ENCODE results near the gene EOLA1. TPM values are rescaled to one million over a fixed set of nuclear protein-coding genes. Genes with fewer than 3 reads are reported as not detected.
"Not testable (repeated sequence)": the region's sequence is repeated elsewhere in the genome, so short reads cannot be mapped to it uniquely, and the experiment has no call there.

EOLA1 gene
- polyA plus RNA-seq, 2 donors: 11.1 to 13.0 TPM

GRCh38 chrX:149522916-149523315 is 17.9 kb upstream of the EOLA1 start:
- H3K36me3 ChIP-seq (ENCODE audit: control insufficient read depth in 2 of 2, insufficient read depth in 2 of 2, low read length in 1 of 2): no peaks in the 10 kb centered on the region
- H3K27ac ChIP-seq (ENCODE audit: low read depth in 2 of 2, low read length in 1 of 2): no peak overlapping the region
- no peaks in the 10 kb centered on the region for H3K4me1 ChIP-seq (ENCODE audit: control insufficient read depth in 2 of 2, insufficient read depth in 2 of 2, low read length in 1 of 2)
- WGBS, 2 donors: 55 to 79% methylated on average over 2 of the region's 2 CpGs
- no peaks in the 10 kb centered on the region for H3K9me3 ChIP-seq (ENCODE audit: control insufficient read depth in 2 of 2, insufficient read depth in 1 of 2, low read depth in 1 of 2, low read length in 1 of 2)
- H3K27me3 ChIP-seq (ENCODE audit: control insufficient read depth in 1 of 2, insufficient read depth in 2 of 2, low read length in 2 of 2): peaks cover 0 to 4% of the 10 kb centered on the region in 2 donors
- H3K4me3 ChIP-seq (ENCODE audit: low read depth in 1 of 2, low read length in 2 of 2): no peak overlapping the region

- H3K36me3 ChIP-seq (ENCODE audit: control insufficient read depth in 2 of 2, insufficient read depth in 2 of 2, low read length in 1 of 2); H3K9me3 ChIP-seq (ENCODE audit: control insufficient read depth in 2 of 2, insufficient read depth in 1 of 2, low read depth in 1 of 2, low read length in 1 of 2); H3K4me1 ChIP-seq (ENCODE audit: control insufficient read depth in 2 of 2, insufficient read depth in 2 of 2, low read length in 1 of 2); H3K27ac ChIP-seq (ENCODE audit: low read depth in 2 of 2, low read length in 1 of 2); H3K4me3 ChIP-seq (ENCODE audit: low read depth in 1 of 2, low read length in 2 of 2); H3K27me3 ChIP-seq (ENCODE audit: control insufficient read depth in 1 of 2, insufficient read depth in 2 of 2, low read length in 2 of 2): not testable (repeated sequence)
- 6 to 56% methylated on average over 3 to 6 of the region's 10 CpGs for WGBS, 2 donors
Observed at GRCh38 chrX:149525389-149525788, 15.4 kb upstream of the EOLA1 start.

GRCh38 chrX:149525903-149526302 is 14.9 kb upstream of the EOLA1 start:
- H3K9me3 ChIP-seq (ENCODE audit: control insufficient read depth in 2 of 2, insufficient read depth in 1 of 2, low read depth in 1 of 2, low read length in 1 of 2); H3K27ac ChIP-seq (ENCODE audit: low read depth in 2 of 2, low read length in 1 of 2); H3K36me3 ChIP-seq (ENCODE audit: control insufficient read depth in 2 of 2, insufficient read depth in 2 of 2, low read length in 1 of 2); H3K4me1 ChIP-seq (ENCODE audit: control insufficient read depth in 2 of 2, insufficient read depth in 2 of 2, low read length in 1 of 2); H3K27me3 ChIP-seq (ENCODE audit: control insufficient read depth in 1 of 2, insufficient read depth in 2 of 2, low read length in 2 of 2); H3K4me3 ChIP-seq (ENCODE audit: low read depth in 1 of 2, low read length in 2 of 2): not testable (repeated sequence)
- whole genome bisulfite sequencing, 2 donors: 28 to 63% methylated on average over 5 of the region's 5 CpGs

GRCh38 chrX:149526318-149527033 is 14.3 kb upstream of the EOLA1 start:
- H3K4me3 ChIP-seq (ENCODE audit: low read depth in 1 of 2, low read length in 2 of 2); H3K4me1 ChIP-seq (ENCODE audit: control insufficient read depth in 2 of 2, insufficient read depth in 2 of 2, low read length in 1 of 2); H3K9me3 ChIP-seq (ENCODE audit: control insufficient read depth in 2 of 2, insufficient read depth in 1 of 2, low read depth in 1 of 2, low read length in 1 of 2); H3K27me3 ChIP-seq (ENCODE audit: control insufficient read depth in 1 of 2, insufficient read depth in 2 of 2, low read length in 2 of 2); H3K36me3 ChIP-seq (ENCODE audit: control insufficient read depth in 2 of 2, insufficient read depth in 2 of 2, low read length in 1 of 2): not testable (repeated sequence)
- peak overlapping the region; percentile 21 to 68 for H3K27ac ChIP-seq (ENCODE audit: low read depth in 2 of 2, low read length in 1 of 2)
- WGBS, 2 donors: 60 to 73% methylated on average over 8 to 9 of the region's 13 CpGs

GRCh38 chrX:149527705-149528104 is 13.1 kb upstream of the EOLA1 start:
- H3K4me1 ChIP-seq (ENCODE audit: control insufficient read depth in 2 of 2, insufficient read depth in 2 of 2, low read length in 1 of 2): no peaks in the 10 kb centered on the region
- H3K27me3 ChIP-seq (ENCODE audit: control insufficient read depth in 1 of 2, insufficient read depth in 2 of 2, low read length in 2 of 2): peaks cover 0 to 4% of the 10 kb centered on the region in 2 donors
- no peak overlapping the region for H3K4me3 ChIP-seq (ENCODE audit: low read depth in 1 of 2, low read length in 2 of 2)
- no peak overlapping the region for H3K27ac ChIP-seq (ENCODE audit: low read depth in 2 of 2, low read length in 1 of 2)
- WGBS, 2 donors: 38 to 58% methylated on average over 1 of the region's 1 CpG
- H3K36me3 ChIP-seq (ENCODE audit: control insufficient read depth in 2 of 2, insufficient read depth in 2 of 2, low read length in 1 of 2): no peaks in the 10 kb centered on the region
- H3K9me3 ChIP-seq (ENCODE audit: control insufficient read depth in 2 of 2, insufficient read depth in 1 of 2, low read depth in 1 of 2, low read length in 1 of 2): no peaks in the 10 kb centered on the region

GRCh38 chrX:149528381-149528780 is 12.4 kb upstream of the EOLA1 start:
- Histone ChIP-seq H3K9me3 (ENCODE audit: control insufficient read depth in 2 of 2, insufficient read depth in 1 of 2, low read depth in 1 of 2, low read length in 1 of 2) (no peaks in the 10 kb centered on the region), H3K4me1 (ENCODE audit: control insufficient read depth in 2 of 2, insufficient read depth in 2 of 2, low read length in 1 of 2) (no peaks in the 10 kb centered on the region), H3K4me3 (ENCODE audit: low read depth in 1 of 2, low read length in 2 of 2) (no peak overlapping the region), H3K27me3 (ENCODE audit: control insufficient read depth in 1 of 2, insufficient read depth in 2 of 2, low read length in 2 of 2) (no peaks in the 10 kb centered on the region), H3K27ac (ENCODE audit: low read depth in 2 of 2, low read length in 1 of 2) (no peak overlapping the region), H3K36me3 (ENCODE audit: control insufficient read depth in 2 of 2, insufficient read depth in 2 of 2, low read length in 1 of 2) (no peaks in the 10 kb centered on the region)
- WGBS, 2 donors: 52 to 78% methylated on average over 1 of the region's 1 CpG

GRCh38 chrX:149531599-149531998 is 9.2 kb upstream of the EOLA1 start:
- Histone ChIP-seq H3K27ac (ENCODE audit: low read depth in 2 of 2, low read length in 1 of 2) (no peak overlapping the region), H3K4me3 (ENCODE audit: low read depth in 1 of 2, low read length in 2 of 2) (no peak overlapping the region), H3K9me3 (ENCODE audit: control insufficient read depth in 2 of 2, insufficient read depth in 1 of 2, low read depth in 1 of 2, low read length in 1 of 2) (no peaks in the 10 kb centered on the region), H3K4me1 (ENCODE audit: control insufficient read depth in 2 of 2, insufficient read depth in 2 of 2, low read length in 1 of 2) (no peaks in the 10 kb centered on the region), H3K36me3 (ENCODE audit: control insufficient read depth in 2 of 2, insufficient read depth in 2 of 2, low read length in 1 of 2) (no peaks in the 10 kb centered on the region), H3K27me3 (ENCODE audit: control insufficient read depth in 1 of 2, insufficient read depth in 2 of 2, low read length in 2 of 2) (no peaks in the 10 kb centered on the region)
- WGBS, 2 donors: 74 to 82% methylated on average over 2 of the region's 2 CpGs

- not testable (repeated sequence) for H3K36me3 ChIP-seq (ENCODE audit: control insufficient read depth in 2 of 2, insufficient read depth in 2 of 2, low read length in 1 of 2); H3K9me3 ChIP-seq (ENCODE audit: control insufficient read depth in 2 of 2, insufficient read depth in 1 of 2, low read depth in 1 of 2, low read length in 1 of 2); H3K4me3 ChIP-seq (ENCODE audit: low read depth in 1 of 2, low read length in 2 of 2); H3K27me3 ChIP-seq (ENCODE audit: control insufficient read depth in 1 of 2, insufficient read depth in 2 of 2, low read length in 2 of 2); H3K27ac ChIP-seq (ENCODE audit: low read depth in 2 of 2, low read length in 1 of 2); H3K4me1 ChIP-seq (ENCODE audit: control insufficient read depth in 2 of 2, insufficient read depth in 2 of 2, low read length in 1 of 2)
- WGBS, 2 donors: no CpG with 5 or more reads among the region's 3 CpGs
Observed at GRCh38 chrX:149532868-149533267, 7.9 kb upstream of the EOLA1 start.

- not testable (repeated sequence) for H3K4me1 ChIP-seq (ENCODE audit: control insufficient read depth in 2 of 2, insufficient read depth in 2 of 2, low read length in 1 of 2); H3K27ac ChIP-seq (ENCODE audit: low read depth in 2 of 2, low read length in 1 of 2); H3K9me3 ChIP-seq (ENCODE audit: control insufficient read depth in 2 of 2, insufficient read depth in 1 of 2, low read depth in 1 of 2, low read length in 1 of 2); H3K27me3 ChIP-seq (ENCODE audit: control insufficient read depth in 1 of 2, insufficient read depth in 2 of 2, low read length in 2 of 2); H3K36me3 ChIP-seq (ENCODE audit: control insufficient read depth in 2 of 2, insufficient read depth in 2 of 2, low read length in 1 of 2); H3K4me3 ChIP-seq (ENCODE audit: low read depth in 1 of 2, low read length in 2 of 2)
- 87 to 96% methylated on average over 9 of the region's 11 CpGs for WGBS, 2 donors
Observed at GRCh38 chrX:149533999-149534398, 6.8 kb upstream of the EOLA1 start.

- not testable (repeated sequence) for H3K36me3 ChIP-seq (ENCODE audit: control insufficient read depth in 2 of 2, insufficient read depth in 2 of 2, low read length in 1 of 2); H3K27ac ChIP-seq (ENCODE audit: low read depth in 2 of 2, low read length in 1 of 2); H3K4me1 ChIP-seq (ENCODE audit: control insufficient read depth in 2 of 2, insufficient read depth in 2 of 2, low read length in 1 of 2); H3K4me3 ChIP-seq (ENCODE audit: low read depth in 1 of 2, low read length in 2 of 2); H3K27me3 ChIP-seq (ENCODE audit: control insufficient read depth in 1 of 2, insufficient read depth in 2 of 2, low read length in 2 of 2); H3K9me3 ChIP-seq (ENCODE audit: control insufficient read depth in 2 of 2, insufficient read depth in 1 of 2, low read depth in 1 of 2, low read length in 1 of 2)
- WGBS, 2 donors: 54 to 86% methylated on average over 3 of the region's 3 CpGs
Observed at GRCh38 chrX:149534926-149535602, 5.7 kb upstream of the EOLA1 start.
